ENCODE results near the gene RPS6KL1.

RPS6KL1 gene

DNA sequence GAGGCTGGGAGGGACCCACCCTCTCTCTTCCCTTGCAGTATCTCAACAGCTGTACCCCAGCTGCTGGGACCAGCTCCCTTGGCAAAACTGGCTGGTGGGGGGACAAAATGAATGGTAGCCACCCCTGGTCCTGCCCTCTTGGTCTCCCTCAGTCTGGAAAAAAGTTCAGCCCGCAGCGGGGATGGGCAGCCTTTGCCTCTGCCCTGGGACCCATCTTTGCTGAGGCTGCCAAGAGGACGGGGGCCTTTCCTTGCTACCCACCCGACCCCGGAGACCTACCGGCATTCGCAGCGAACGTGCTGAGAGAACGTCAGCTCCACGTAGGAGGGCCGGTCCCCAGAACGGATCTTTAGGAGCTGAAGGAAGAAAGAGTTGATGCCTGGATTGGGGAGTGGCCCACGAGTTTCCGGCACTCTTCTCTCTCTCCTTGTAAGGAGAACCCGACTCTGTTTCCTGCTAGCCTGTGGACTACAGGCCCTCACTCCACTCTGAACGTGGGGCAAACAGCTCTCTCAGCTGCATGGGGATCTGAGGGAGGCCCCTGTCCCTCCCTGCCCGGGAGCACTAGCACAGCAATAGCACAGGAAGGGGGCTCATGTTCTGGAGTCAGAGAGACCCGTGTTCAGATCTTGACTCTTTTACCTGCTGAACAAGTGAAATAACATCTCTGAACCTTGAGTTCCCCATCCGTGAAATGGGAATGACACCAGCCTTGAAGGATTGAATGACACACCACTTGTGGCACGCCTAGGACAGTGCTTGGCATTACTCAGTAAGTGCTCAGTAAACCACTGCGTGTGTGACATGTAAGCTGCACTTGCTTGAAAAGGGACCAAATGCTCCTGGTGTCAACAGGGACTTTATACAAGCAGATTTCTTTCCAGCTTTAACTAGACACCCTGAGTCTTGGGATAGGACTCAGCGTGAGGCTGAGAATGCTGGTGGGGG, 25.4 kb upstream of the RPS6KL1 start:
- Histone ChIP-seq H4K20me1 (no peaks in the 10 kb centered on the region), H3K27me3 (no peaks in the 10 kb centered on the region), H3K4me2 (no peak overlapping the region), H3K4me1 (peaks cover 27 to 65% (median 55%) of the 10 kb centered on the region in 10 experiments), H3K9ac (no peak overlapping the region), H3K4me3 (no peak overlapping the region), H3K9me3 (replicated peaks in 1 of 11) (no peaks in the 10 kb centered on the region), H3K27ac (no peak overlapping the region; a peak in 1 of 22 replicates), H3K36me3 (no peaks in the 10 kb centered on the region)
- no peak for TF ChIP-seq Cebpa-rat (IDR thresholded peaks at IDR 0.05)

DNA sequence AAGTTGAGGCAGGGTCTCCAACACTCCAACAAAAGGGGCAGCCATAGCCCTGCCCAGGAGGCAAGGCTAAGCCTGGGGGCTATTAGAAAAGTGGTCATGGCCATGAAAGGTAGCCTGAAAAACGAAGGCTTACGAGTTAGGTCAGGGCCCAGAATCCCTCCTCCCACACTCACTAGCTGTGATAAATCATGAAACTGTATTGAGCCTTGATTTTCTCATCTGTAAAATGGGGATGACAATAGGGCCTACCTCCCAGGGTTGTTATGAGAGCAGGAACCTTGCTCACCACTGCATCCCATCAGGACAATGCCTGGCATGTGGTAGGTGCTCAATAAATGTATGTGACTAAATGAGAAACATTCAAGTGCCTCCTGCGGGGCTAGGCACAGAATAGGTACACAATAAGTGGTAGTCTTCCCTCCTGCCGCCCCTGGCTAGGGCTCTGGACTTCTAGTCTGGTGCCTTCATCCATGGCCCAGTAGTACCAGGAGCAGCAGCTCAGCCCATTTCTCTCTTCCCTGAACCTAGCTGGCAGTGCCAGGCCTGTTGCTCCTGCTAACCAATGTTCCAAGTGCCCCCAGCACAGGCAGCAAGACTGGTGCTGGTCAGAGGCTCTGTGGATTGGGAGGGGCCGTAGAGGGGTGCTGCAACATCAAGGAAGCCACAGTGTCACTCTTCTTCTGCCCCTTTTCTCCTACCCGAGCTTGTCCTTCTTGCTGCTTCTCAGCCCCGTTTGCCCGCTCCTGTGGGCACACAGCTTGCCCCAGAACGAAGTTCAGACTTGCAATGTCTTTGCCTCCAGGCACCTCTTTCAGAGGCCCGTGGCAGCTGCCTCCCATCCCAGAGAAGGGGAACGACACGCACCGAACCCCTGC, 24.5 kb upstream of the RPS6KL1 start:
- Histone ChIP-seq H3K4me2 (peak overlapping the region in 9 of 11 experiments; percentile 49 to 81 (median 70); a peak in 17 of 22 replicates), H3K4me1 (peaks cover 36 to 65% (median 62%) of the 10 kb centered on the region in 10 experiments), H3K4me3 (no peak overlapping the region), H4K20me1 (no peaks in the 10 kb centered on the region), H3K27me3 (no peaks in the 10 kb centered on the region), H3K27ac (peak overlapping the region in 2 of 11 experiments; percentile 11 to 24; a peak in 3 of 22 replicates), H3K36me3 (no peaks in the 10 kb centered on the region), H3K9me3 (replicated peaks in 1 of 11) (no peaks in the 10 kb centered on the region), H3K9ac (peak overlapping the region in 1 of 11 experiments; percentile 13; a peak in 2 of 22 replicates)
- TF ChIP-seq Cebpa-rat (IDR thresholded peaks at IDR 0.05), result no peak

DNA sequence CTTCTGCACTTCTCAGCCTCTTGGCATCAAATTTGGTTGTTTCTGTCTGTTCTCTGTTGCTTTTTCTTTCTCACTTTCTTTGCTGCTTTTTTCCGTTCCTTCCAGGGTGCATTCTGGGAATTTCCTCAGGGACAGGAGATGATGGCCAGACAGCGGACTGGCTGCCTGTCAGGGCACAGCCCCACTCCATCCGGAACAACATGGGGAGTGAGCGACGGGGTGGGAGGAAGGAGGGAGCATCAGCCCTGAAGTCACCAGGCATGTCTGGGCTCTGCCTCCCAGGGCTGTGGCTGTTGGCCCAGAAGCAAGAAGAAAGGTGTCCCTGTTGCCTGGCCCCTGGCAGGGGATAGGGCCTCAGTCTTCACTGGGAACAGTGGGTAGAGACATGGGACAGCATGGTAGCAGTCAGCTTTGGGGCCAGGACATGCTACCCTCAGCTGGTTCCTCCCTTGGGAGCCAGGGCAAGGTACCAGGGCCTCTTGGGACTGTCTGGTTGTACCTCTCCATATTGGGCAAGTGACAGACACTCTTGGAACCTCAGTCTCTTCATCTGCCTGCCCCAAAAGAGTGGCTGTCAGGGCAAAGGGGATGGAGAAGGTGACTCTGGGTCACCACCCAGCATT, 23.7 kb upstream of the RPS6KL1 start:
- Histone ChIP-seq H3K9ac (peak overlapping the region in 4 of 11 experiments; percentile 13 to 51 (median 20); a peak in 5 of 22 replicates), H3K4me3 (no peak overlapping the region), H3K27me3 (no peaks in the 10 kb centered on the region), H3K9me3 (replicated peaks in 1 of 11) (no peaks in the 10 kb centered on the region), H3K4me1 (peaks cover 39 to 65% (median 63%) of the 10 kb centered on the region in 10 experiments), H4K20me1 (no peaks in the 10 kb centered on the region), H3K4me2 (peak overlapping the region; percentile 16 to 81 (median 69); a peak in 20 of 22 replicates), H3K36me3 (no peaks in the 10 kb centered on the region), H3K27ac (peak overlapping the region in 6 of 11 experiments; percentile 1 to 24 (median 8); a peak in 5 of 22 replicates)
- no peak for TF ChIP-seq Cebpa-rat (IDR thresholded peaks at IDR 0.05)

DNA sequence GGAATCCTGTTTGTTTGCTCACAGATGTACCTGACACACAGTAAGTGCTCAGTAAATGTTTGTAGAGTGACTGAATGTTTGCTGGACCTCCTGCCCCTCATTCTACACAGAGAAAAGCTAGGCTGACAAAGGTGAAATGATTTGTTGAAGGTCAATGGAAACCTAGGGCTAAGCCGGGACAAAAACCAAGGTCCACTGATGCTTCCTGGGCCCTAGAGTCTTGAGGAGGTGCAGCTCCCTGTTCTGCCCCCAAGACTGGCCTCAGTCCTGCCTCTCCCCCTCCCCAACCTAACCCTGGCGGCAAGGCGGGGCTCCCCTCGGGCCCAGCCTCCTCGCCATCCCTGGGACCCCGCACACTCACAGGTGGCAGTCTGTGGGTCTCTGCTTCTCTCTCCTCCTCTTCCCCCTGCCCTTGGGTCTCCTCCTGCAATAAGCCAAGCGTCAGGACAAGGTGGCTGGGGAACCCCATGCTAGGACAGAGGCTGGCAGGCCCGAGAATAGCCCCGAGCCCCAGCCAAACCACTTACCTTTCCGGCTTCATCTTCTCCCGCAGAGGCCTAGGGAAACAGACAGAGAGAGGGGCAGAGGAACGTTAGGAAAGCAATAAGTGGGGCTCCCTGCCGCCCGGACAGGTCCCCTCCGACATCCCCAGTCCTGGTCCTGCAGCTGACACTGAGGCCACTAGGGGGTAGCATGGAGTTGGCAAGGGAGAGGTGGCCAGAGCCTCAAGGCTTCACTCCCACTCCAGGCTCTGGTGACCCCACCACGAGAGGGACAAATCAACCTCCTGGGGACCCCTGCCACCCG, 23.0 kb upstream of the RPS6KL1 start:
- peak overlapping the region in 7 of 11 experiments; percentile 1 to 51 (median 32); a peak in 12 of 22 replicates for H3K27ac ChIP-seq
- no peak overlapping the region for H3K4me3 ChIP-seq
- peak overlapping the region in 8 of 11 experiments; percentile 3 to 51 (median 22); a peak in 10 of 22 replicates for H3K9ac ChIP-seq
- no peaks in the 10 kb centered on the region for H3K27me3 ChIP-seq
- peak overlapping the region; percentile 16 to 81 (median 69); a peak in 21 of 22 replicates for H3K4me2 ChIP-seq
- H3K9me3 ChIP-seq (replicated peaks in 1 of 11), result no peaks in the 10 kb centered on the region
- H4K20me1 ChIP-seq, result no peaks in the 10 kb centered on the region
- H3K4me1 ChIP-seq, result peaks cover 39 to 65% (median 63%) of the 10 kb centered on the region in 10 experiments
- H3K36me3 ChIP-seq, result no peaks in the 10 kb centered on the region
- no peak for TF ChIP-seq Cebpa-rat (IDR thresholded peaks at IDR 0.05)

DNA sequence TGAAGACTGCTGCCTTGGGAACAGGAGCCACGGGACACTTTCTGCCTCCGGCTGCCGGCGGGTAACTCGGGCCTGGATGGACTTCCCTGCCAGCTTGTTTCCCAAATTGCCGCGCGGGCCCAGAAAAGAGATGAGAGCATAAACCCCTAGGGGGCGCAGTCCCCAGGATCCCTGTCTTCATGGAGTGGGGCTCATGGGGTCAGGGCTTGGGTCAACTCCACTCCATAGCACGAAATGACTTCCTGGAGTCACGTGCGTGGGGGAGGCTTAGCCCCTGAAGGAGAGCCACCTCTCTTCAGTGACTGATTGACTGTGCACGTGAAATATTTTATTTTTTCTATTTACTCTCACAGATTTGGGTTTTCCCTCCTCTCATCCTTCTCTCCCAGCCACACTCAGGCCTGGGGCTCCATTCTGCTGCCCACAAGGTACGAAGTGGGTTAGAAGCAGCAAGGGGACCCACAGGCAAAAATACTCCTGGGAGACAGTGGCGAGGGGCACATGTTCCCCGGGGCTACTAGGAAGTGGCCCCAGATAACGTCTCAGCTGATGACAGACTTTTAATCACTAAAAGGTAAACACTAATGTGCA, 22.3 kb upstream of the RPS6KL1 start:
- Histone ChIP-seq H3K27me3 (no peaks in the 10 kb centered on the region), H3K9ac (peak overlapping the region in 6 of 11 experiments; percentile 3 to 39 (median 22); a peak in 7 of 22 replicates), H3K27ac (peak overlapping the region in 6 of 11 experiments; percentile 14 to 51 (median 39); a peak in 10 of 22 replicates), H3K4me1 (peaks cover 45 to 72% (median 70%) of the 10 kb centered on the region in 10 experiments), H3K36me3 (no peaks in the 10 kb centered on the region), H3K4me3 (no peak overlapping the region), H3K9me3 (replicated peaks in 1 of 11) (no peaks in the 10 kb centered on the region), H4K20me1 (no peaks in the 10 kb centered on the region), H3K4me2 (peak overlapping the region in 8 of 11 experiments; percentile 1 to 81 (median 70); a peak in 14 of 22 replicates)
- no peak for TF ChIP-seq Cebpa-rat (IDR thresholded peaks at IDR 0.05)

DNA sequence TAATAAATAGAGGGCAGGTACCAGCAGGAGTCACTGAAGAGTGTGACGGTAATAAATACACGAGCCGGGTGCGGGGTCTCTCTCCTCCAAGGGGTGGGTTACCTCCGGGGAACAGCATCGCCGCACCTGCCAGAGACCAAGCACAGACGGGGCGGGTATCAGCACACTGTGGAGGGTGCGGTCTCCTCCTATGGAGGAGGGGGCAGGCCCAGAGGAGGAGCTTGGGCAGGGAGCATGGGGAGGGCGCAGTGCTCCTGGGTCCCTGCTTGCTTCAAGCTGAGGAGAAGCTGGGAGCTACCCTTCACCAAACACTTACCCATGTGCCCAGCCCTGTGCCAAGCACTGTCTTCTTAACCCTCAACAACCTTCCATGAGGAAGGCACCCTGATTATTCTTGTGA, 19.5 kb upstream of the RPS6KL1 start:
- H3K9me3 ChIP-seq (replicated peaks in 1 of 11), result no peaks in the 10 kb centered on the region; a peak in 1 of 22 replicates
- H3K4me2 ChIP-seq, result peak overlapping the region; percentile 77 to 95 (median 91)
- H3K9ac ChIP-seq, result peak overlapping the region; percentile 78 to 87 (median 84)
- no peaks in the 10 kb centered on the region for H3K27me3 ChIP-seq
- peak overlapping the region; percentile 88 to 97 (median 94) for H3K27ac ChIP-seq
- no peaks in the 10 kb centered on the region for H4K20me1 ChIP-seq
- H3K4me3 ChIP-seq, result peak overlapping the region; percentile 16 to 64 (median 47); a peak in 18 of 20 replicates
- H3K4me1 ChIP-seq, result peaks cover 73 to 99% (median 97%) of the 10 kb centered on the region in 10 experiments
- no peak for TF ChIP-seq Cebpa-rat (IDR thresholded peaks at IDR 0.05)
- no peaks in the 10 kb centered on the region for H3K36me3 ChIP-seq

DNA sequence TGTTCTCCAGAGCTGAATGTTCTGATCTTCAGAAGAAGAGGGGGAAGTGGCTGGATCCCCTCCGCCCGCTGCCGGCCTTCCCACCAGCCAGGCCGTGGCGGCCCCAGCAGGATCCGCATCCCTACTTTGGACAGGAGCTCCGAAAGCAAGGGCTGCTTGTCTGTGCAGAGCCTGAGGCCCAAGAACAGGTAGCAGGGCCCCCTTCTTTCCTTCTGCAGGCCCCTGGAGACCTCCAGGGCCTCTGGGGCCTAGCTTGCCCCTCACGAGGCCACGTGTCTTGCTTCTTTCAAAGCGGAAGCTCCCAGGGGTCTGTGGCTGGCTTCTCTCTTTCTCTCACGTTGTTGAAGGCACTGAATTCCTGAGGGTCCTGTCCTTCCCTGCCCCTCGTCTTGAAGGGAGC, 19.1 kb upstream of the RPS6KL1 start:
- Histone ChIP-seq H3K27ac (peak overlapping the region; percentile 88 to 97 (median 94)), H3K9ac (peak overlapping the region; percentile 78 to 87 (median 84)), H3K9me3 (replicated peaks in 1 of 11) (no peaks in the 10 kb centered on the region; a peak in 1 of 22 replicates), H3K36me3 (no peaks in the 10 kb centered on the region), H3K4me1 (peaks cover 77 to 100% (median 98%) of the 10 kb centered on the region in 10 experiments), H3K27me3 (no peaks in the 10 kb centered on the region), H3K4me3 (peak overlapping the region; percentile 16 to 64 (median 47); a peak in 19 of 20 replicates), H4K20me1 (no peaks in the 10 kb centered on the region), H3K4me2 (peak overlapping the region; percentile 77 to 95 (median 91))
- TF ChIP-seq Cebpa-rat (IDR thresholded peaks at IDR 0.05), result no peak

Data from BLaER1 treated with 17β-estradiol and CSF1 and Interleukin-3, amounts not matched to agents 10 nM and 100 nM (cell line).